ENCODE data around the gene MAP3K7.

The MAP3K7 gene

DNA sequence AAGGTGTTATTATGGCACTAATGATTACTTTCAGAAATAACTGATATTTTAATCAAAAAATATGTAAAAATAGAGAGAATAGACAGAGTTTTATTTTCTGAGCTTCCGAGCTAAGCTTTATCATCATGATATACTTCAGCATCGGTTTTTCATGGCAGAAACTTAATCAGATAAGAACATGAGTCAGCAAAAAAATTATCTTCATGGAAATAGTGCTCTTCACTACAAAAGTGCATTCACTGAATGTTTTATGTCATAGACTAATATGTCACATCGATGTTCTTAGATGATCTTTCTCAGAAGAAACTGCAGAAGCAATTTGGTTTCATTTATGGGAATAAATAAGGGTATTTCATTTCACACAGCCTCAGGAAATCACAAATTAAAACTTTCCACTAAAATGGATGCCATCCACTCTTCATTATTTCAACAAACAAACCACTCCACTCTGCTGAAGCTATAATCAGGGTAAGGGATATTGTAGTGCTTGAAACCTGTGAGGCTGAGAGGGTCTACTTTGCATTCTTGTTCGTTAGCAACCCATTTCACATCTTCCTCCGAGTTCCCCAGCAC lies 10.2 kb upstream of the MAP3K7 start:
- TF ChIP-seq CTCF (IDR thresholded peaks at IDR 0.05; ENCODE audit: low read depth, low read length, missing control alignments) = no peak
- DNase-seq (ENCODE audit: low read depth) = no peak
- no peak overlapping the region for H3K4me3 ChIP-seq (ENCODE audit: low read depth, low read length)

- no peak for TF ChIP-seq CTCF (IDR thresholded peaks at IDR 0.05; ENCODE audit: low read depth, low read length, missing control alignments)
- DNase-seq (ENCODE audit: low read depth) = no peak
- no peak overlapping the region for H3K4me3 ChIP-seq (ENCODE audit: low read depth, low read length)
These were observed 9.0 kb upstream of the MAP3K7 start for GRCh38 chr6:90595854-90596253.

GRCh38 chr6:90586546-90586835 lies 381 bp downstream of the MAP3K7 start:
- no peak for TF ChIP-seq CTCF (IDR thresholded peaks at IDR 0.05; ENCODE audit: low read depth, low read length, missing control alignments)
- no peak for DNase-seq (ENCODE audit: low read depth)
- peak overlapping the region; percentile 99 for H3K4me3 ChIP-seq (ENCODE audit: low read depth, low read length)

GRCh38 chr6:90584636-90585255 lies 2.1 kb downstream of the MAP3K7 start:
- no peak for TF ChIP-seq CTCF (IDR thresholded peaks at IDR 0.05; ENCODE audit: low read depth, low read length, missing control alignments)
- no peak for DNase-seq (ENCODE audit: low read depth)
- H3K4me3 ChIP-seq (ENCODE audit: low read depth, low read length) = no peak overlapping the region; the same call in 1 of the 2 replicates

GRCh38 chr6:90583836-90584481 lies 2.9 kb downstream of the MAP3K7 start:
- TF ChIP-seq CTCF (IDR thresholded peaks at IDR 0.05; ENCODE audit: low read depth, low read length, missing control alignments) = no peak
- no peak overlapping the region for H3K4me3 ChIP-seq (ENCODE audit: low read depth, low read length)
- no peak for DNase-seq (ENCODE audit: low read depth)

DNA sequence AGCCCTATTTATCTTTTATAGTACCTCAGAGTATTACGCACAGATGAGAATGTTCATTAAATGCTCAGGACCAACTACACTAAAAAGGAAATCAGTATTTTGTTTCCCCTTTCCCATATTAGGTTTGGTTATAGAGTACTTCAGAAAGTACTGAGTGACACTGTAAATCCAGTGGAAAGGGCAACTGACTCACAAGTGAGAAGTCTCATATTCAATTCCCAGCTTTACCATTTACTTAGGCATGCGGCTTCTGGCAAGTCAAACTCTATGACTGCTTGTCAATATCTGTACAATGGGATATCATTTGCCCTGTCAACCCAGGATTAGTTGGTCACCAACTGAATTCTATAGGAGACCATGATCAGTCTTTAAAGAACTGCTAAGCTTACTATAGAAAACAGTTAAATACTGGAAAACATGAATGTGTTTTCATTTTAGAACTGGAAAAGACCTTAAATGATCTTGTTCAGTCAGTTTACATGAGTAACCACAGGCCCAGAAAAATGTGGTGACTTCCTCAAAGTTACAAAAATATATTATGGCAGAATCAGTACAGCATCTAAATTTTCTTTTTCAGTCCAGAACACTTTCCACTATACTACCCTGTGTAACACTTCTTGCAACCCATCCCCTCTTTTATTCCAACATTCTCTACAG lies 3.6 kb downstream of the MAP3K7 start:
- no peak for DNase-seq (ENCODE audit: low read depth)
- no peak overlapping the region for H3K4me3 ChIP-seq (ENCODE audit: low read depth, low read length)
- TF ChIP-seq CTCF (IDR thresholded peaks at IDR 0.05; ENCODE audit: low read depth, low read length, missing control alignments) = no peak

All from GM12864 (cell line).